Measurements from ENCODE around the gene MAPK13. TPM values are rescaled to one million over a fixed set of nuclear protein-coding genes. Genes with fewer than 3 reads are reported as not detected.

Gene MAPK13
- total and polyA plus RNA-seq, 2 donors (not counting 1 experiment from before 2014, with no cell fraction given): 20.6 to 34.8 TPM

DNA sequence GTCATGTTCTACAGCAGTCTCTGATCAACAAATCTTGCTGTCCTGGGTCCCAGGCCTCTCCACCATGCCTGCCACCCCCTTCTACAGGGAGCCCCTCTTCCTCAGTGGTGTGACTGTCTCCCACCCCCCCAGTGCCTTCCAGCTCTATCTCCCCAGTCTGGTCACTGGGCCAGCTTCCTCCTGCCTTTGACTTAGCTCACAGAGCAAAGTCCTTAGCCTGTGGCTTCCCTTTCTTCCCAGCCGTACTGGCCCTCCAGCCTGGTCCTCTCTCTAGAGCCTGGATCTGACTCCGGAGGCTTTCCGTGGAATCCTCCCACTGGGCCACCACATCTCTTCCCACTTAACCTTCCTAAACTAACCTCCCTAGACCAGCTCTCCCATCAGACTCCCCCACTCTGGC lies 17.0 kb downstream of the MAPK13 start:
- peaks cover 3% of the 10 kb centered on the region for H3K9me3 Mint-ChIP-seq (ENCODE audit: insufficient read depth)
- no peak overlapping the region for H3K4me2 ChIP-seq (replicated peaks; ENCODE audit: low read depth, low read length, poor library complexity, severe bottlenecking)
- ChIA-PET CTCF (no interaction called here), POLR2A (no interaction called here)
- H3K27me3 Mint-ChIP-seq: no peaks in the 10 kb centered on the region
- DNase-seq (no peak), ATAC-seq (ENCODE audit: low read depth) (no peak)
- H3K27me3 ChIP-seq (replicated peaks in 1 of 4; ENCODE audit: control extremely low read depth in 1 of 4, control insufficient read depth in 3 of 4, insufficient read depth in 4 of 4, low read length in 3 of 4): no peaks in the 10 kb centered on the region
- peaks cover 0 to 6% (median 0%) of the 10 kb centered on the region in 3 donors for H3K9me3 ChIP-seq (ENCODE audit: control extremely low read depth in 1 of 3, control insufficient read depth in 2 of 3, insufficient read depth in 1 of 3, low read length in 2 of 3)
- H3K79me2 ChIP-seq (ENCODE audit: control insufficient read depth, insufficient read depth, low read length): no peaks in the 10 kb centered on the region
- H3K4me1 ChIP-seq (ENCODE audit: control insufficient read depth in 2 of 2, insufficient read depth in 2 of 2, low read length in 2 of 2): peaks cover 5% of the 10 kb centered on the region in 2 donors
- TF ChIP-seq, protein P1, sequence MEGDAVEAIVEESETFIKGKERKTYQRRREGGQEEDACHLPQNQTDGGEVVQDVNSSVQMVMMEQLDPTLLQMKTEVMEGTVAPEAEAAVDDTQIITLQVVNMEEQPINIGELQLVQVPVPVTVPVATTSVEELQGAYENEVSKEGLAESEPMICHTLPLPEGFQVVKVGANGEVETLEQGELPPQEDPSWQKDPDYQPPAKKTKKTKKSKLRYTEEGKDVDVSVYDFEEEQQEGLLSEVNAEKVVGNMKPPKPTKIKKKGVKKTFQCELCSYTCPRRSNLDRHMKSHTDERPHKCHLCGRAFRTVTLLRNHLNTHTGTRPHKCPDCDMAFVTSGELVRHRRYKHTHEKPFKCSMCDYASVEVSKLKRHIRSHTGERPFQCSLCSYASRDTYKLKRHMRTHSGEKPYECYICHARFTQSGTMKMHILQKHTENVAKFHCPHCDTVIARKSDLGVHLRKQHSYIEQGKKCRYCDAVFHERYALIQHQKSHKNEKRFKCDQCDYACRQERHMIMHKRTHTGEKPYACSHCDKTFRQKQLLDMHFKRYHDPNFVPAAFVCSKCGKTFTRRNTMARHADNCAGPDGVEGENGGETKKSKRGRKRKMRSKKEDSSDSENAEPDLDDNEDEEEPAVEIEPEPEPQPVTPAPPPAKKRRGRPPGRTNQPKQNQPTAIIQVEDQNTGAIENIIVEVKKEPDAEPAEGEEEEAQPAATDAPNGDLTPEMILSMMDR (IDR thresholded peaks at IDR 0.05): no peak
- no peak for TF ChIP-seq EZH2 (IDR thresholded peaks at IDR 0.05; ENCODE audit: borderline replicate concordance, insufficient read depth, low read depth, low read length, poor library complexity, severe bottlenecking)
- no peaks in the 10 kb centered on the region for H4K20me1 ChIP-seq (ENCODE audit: control insufficient read depth, insufficient read depth, low read length, poor library complexity, severe bottlenecking)
- no peak overlapping the region for H3K27ac Mint-ChIP-seq
- 100% methylated on average over 3 of the region's 3 CpGs for WGBS (ENCODE audit: insufficient coverage)
- H3K4me3 ChIP-seq (ENCODE audit: control extremely low read depth in 1 of 5, extremely low read depth in 1 of 5, insufficient read depth in 1 of 5, low read depth in 2 of 5, low read length in 4 of 5): no peak overlapping the region
- H3K9ac ChIP-seq (ENCODE audit: low read length): no peak overlapping the region
- no peaks in the 10 kb centered on the region for H3K36me3 ChIP-seq (replicated peaks in 1 of 2; ENCODE audit: control extremely low read depth in 1 of 2, control insufficient read depth in 1 of 2, extremely low read depth in 1 of 2, insufficient read depth in 2 of 2, low read length in 1 of 2)
- no peak overlapping the region for H2AFZ ChIP-seq (ENCODE audit: insufficient read depth, low read depth, low read length, poor library complexity, severe bottlenecking)
- intact Hi-C loops (cut with micrococcal nuclease): no loop called here
- no peak overlapping the region for H3K4me3 Mint-ChIP-seq
- H3K27ac ChIP-seq (ENCODE audit: low read length in 2 of 2): no peak overlapping the region
- peaks cover 8% of the 10 kb centered on the region for H3K4me1 Mint-ChIP-seq

DNA sequence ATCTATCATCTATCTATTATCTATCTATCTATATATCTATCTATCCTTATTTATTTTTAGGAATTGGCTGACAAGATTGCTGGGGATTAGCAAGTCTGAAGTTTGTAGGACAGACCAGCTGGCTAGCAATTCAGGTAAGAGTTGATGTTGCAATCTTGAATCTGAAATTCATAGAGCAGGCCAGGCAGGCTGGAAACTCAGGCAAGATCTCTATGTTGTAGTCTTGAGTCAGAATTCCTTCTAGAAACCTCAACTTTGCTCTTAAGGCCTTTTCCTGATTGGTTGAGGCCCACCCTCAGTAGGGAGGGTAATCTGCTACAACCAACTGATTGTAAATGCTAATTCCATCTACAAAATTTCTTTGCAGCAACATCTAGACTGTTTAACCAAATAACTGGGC lies 19.2 kb downstream of the MAPK13 start:
- Histone ChIP-seq H3K79me2 (ENCODE audit: control insufficient read depth, insufficient read depth, low read length) (no peaks in the 10 kb centered on the region), H3K4me1 (ENCODE audit: control insufficient read depth in 2 of 2, insufficient read depth in 2 of 2, low read length in 2 of 2) (peaks cover 5% of the 10 kb centered on the region in 2 donors), H3K27me3 (replicated peaks in 1 of 4; ENCODE audit: control extremely low read depth in 1 of 4, control insufficient read depth in 3 of 4, insufficient read depth in 4 of 4, low read length in 3 of 4) (no peaks in the 10 kb centered on the region), H2AFZ (ENCODE audit: insufficient read depth, low read depth, low read length, poor library complexity, severe bottlenecking) (no peak overlapping the region), H4K20me1 (ENCODE audit: control insufficient read depth, insufficient read depth, low read length, poor library complexity, severe bottlenecking) (no peaks in the 10 kb centered on the region), H3K4me3 (ENCODE audit: control extremely low read depth in 1 of 5, extremely low read depth in 1 of 5, insufficient read depth in 1 of 5, low read depth in 2 of 5, low read length in 4 of 5) (no peak overlapping the region), H3K9me3 (ENCODE audit: control extremely low read depth in 1 of 3, control insufficient read depth in 2 of 3, insufficient read depth in 1 of 3, low read length in 2 of 3) (peaks cover 0 to 6% (median 0%) of the 10 kb centered on the region in 3 donors), H3K9ac (ENCODE audit: low read length) (no peak overlapping the region), H3K27ac (ENCODE audit: low read length in 2 of 2) (no peak overlapping the region), H3K36me3 (replicated peaks in 1 of 2; ENCODE audit: control extremely low read depth in 1 of 2, control insufficient read depth in 1 of 2, extremely low read depth in 1 of 2, insufficient read depth in 2 of 2, low read length in 1 of 2) (no peaks in the 10 kb centered on the region), H3K4me2 (replicated peaks; ENCODE audit: low read depth, low read length, poor library complexity, severe bottlenecking) (no peak overlapping the region)
- H3K4me3 Mint-ChIP-seq: no peak overlapping the region
- ChIA-PET POLR2A (no interaction called here), CTCF (no interaction called here)
- TF ChIP-seq, protein P1 (IDR thresholded peaks at IDR 0.05): no peak
- no peak for TF ChIP-seq EZH2 (IDR thresholded peaks at IDR 0.05; ENCODE audit: borderline replicate concordance, insufficient read depth, low read depth, low read length, poor library complexity, severe bottlenecking)
- no peak for ATAC-seq (ENCODE audit: low read depth)
- H3K4me1 Mint-ChIP-seq: peaks cover 8% of the 10 kb centered on the region
- peaks cover 3% of the 10 kb centered on the region for H3K9me3 Mint-ChIP-seq (ENCODE audit: insufficient read depth)
- intact Hi-C loops (cut with micrococcal nuclease): no loop called here
- DNase-seq: no peak
- H3K27me3 Mint-ChIP-seq: no peaks in the 10 kb centered on the region
- H3K27ac Mint-ChIP-seq: no peak overlapping the region
